HepG2 (cell line): ENCODE data around the gene MOCS2. TPM values are rescaled to one million over a fixed set of nuclear protein-coding genes. Genes with fewer than 3 reads are reported as not detected.

ENCODE experiments used
- ATAC-seq: fragments of 200-7000 bp; cut with Tn5 transposase; 3 replicates; pipeline ENCODE4 v1.9.1; 2020; ENCODE audit warnings: mild to moderate bottlenecking, moderate library complexity
- BruUV-seq: library from RNA; stranded (reverse); fragments of 400-500 nt; replicated peaks from 2 replicates; lab custom pipeline; 2021; lab: Mats Ljungman, UMichigan
- CTCF ChIA-PET: fragments of 300-600 bp; formaldehyde crosslinking; extraction: SDS; loops from one replicate; lab custom pipeline; 2021; ENCODE audit warnings: low total read pairs, inconsistent platforms, low intra/inter-chr PET ratio; lab: Yijun Ruan, JAX
- POLR2A ChIA-PET: fragments of 350-600 bp; sonication (Branson Sonifier 250); formaldehyde crosslinking; loops from one replicate; lab custom pipeline; 2020; ENCODE audit warnings: antibody characterized with exemption, inconsistent platforms; lab: Yijun Ruan, JAX
- DNase-seq: peaks from one replicate; pipeline ENCODE4 v3.0.0-alpha.2; 2015; ENCODE audit warnings: low spot score
- FAIRE-seq: peaks from 3 replicates; lab custom pipeline; 2011; peaks lifted over from hg19 to GRCh38; lab: Jason Lieb, UNC
- H2AFZ ChIP-seq: one replicate; pipeline ENCODE4 v1.6.1; 2011; ENCODE audit warnings: low read length, inconsistent platforms
- H3K27ac ChIP-seq: fragments of 300-600 bp; 3 replicates; pipeline ENCODE4 v1.8.0; 2011; ENCODE audit warnings: mixed run types, mild to moderate bottlenecking, mixed read lengths, low read length, inconsistent platforms; ENCODE audit not compliant: insufficient read depth; ENCODE audit errors: extremely low read length
- H3K27me3 ChIP-seq, 2 experiments: fragments of 200-600 bp in 1 of 2; 2 replicates in 1 of 2; 3 replicates in 1 of 2; pipeline versions ENCODE4 v1.6.0 to v1.8.0; 2011; ENCODE audit warnings: low read length in 2 of 2, mild to moderate bottlenecking in 2 of 2, moderate library complexity in 2 of 2, inconsistent platforms in 1 of 2; ENCODE audit not compliant: insufficient read depth in 2 of 2, control insufficient read depth in 1 of 2
- H3K36me3 ChIP-seq, 2 experiments: fragments of 200-600 bp in 1 of 2; replicated peaks in 1 of 2; 2 replicates in 1 of 2; 3 replicates in 1 of 2; pipeline versions ENCODE4 v1.5.1 to v1.8.0; 2011; ENCODE audit warnings: low read length in 2 of 2, inconsistent platforms in 1 of 2; ENCODE audit not compliant: insufficient read depth in 2 of 2, control insufficient read depth in 1 of 2
- H3K4me1 ChIP-seq: 2 replicates; pipeline ENCODE4 v1.5.1; 2012; ENCODE audit warnings: low read length, inconsistent platforms; ENCODE audit not compliant: insufficient read depth
- H3K4me2 ChIP-seq: 2 replicates; pipeline ENCODE4 v1.6.0; 2011; ENCODE audit warnings: low read depth, low read length, inconsistent platforms
- H3K4me3 ChIP-seq, 3 experiments: fragments of 200-600 bp in 1 of 3; sonication (generic), shearing (Covaris generic) in 1 of 3; replicated peaks in 1 of 3; 2 replicates each; pipeline ENCODE4 v1.5.1; 2011 to 2016; ENCODE audit warnings: low read length in 3 of 3, inconsistent platforms in 2 of 3, low read depth in 2 of 3, mild to moderate bottlenecking in 2 of 3, control low read depth in 1 of 3, mixed read lengths in 1 of 3; ENCODE audit not compliant: insufficient read depth in 1 of 3
- H3K79me2 ChIP-seq: one replicate; pipeline ENCODE4 v1.6.1; 2011; ENCODE audit warnings: low read length, inconsistent platforms; ENCODE audit not compliant: insufficient read depth
- H3K9ac ChIP-seq: 2 replicates; pipeline ENCODE4 v1.6.0; 2011; ENCODE audit warnings: mild to moderate bottlenecking, low read depth, low read length, inconsistent platforms; ENCODE audit not compliant: insufficient read depth
- H3K9me3 ChIP-seq: 2 replicates; pipeline ENCODE4 v1.5.1; 2012; ENCODE audit warnings: mild to moderate bottlenecking, low read length
- H4K20me1 ChIP-seq: 2 replicates; pipeline ENCODE4 v1.6.0; 2011; ENCODE audit warnings: inconsistent platforms, mild to moderate bottlenecking, low read length, moderate library complexity; ENCODE audit not compliant: insufficient read depth
- ADNP ChIP-seq: sonication (generic); formaldehyde crosslinking; IDR thresholded peaks from 2 replicates; pipeline ENCODE4 v1.4.0; 2020; ENCODE audit warnings: missing genetic modification reagents
- DMAP1 ChIP-seq: IDR thresholded peaks from 2 replicates; pipeline ENCODE4 v1.6.1; 2016
- ESRRA ChIP-seq: sonication (generic); formaldehyde crosslinking; IDR thresholded peaks from 2 replicates; pipeline ENCODE4 v1.5.1; 2020; ENCODE audit warnings: mild to moderate bottlenecking, low read depth, missing genetic modification reagents
- HDAC1 ChIP-seq: sonication (generic); formaldehyde crosslinking; IDR thresholded peaks from 2 replicates; pipeline ENCODE4 v1.5.1; 2020; ENCODE audit warnings: mild to moderate bottlenecking, missing genetic modification reagents
- HIC2 ChIP-seq: sonication (generic); formaldehyde crosslinking; IDR thresholded peaks from 2 replicates; pipeline ENCODE4 v1.9.0; 2022; ENCODE audit warnings: low read depth, missing genetic modification reagents
- KLF12 ChIP-seq: sonication (generic); formaldehyde crosslinking; IDR thresholded peaks from 2 replicates; pipeline ENCODE4 v1.4.0; 2020; ENCODE audit warnings: missing genetic modification reagents, borderline replicate concordance
- PLRG1 ChIP-seq: fragments of 450-650 bp; conservative IDR thresholded peaks from 2 replicates; pipeline ENCODE4 v1.6.1; 2016
- ZFP82 ChIP-seq: sonication (generic); formaldehyde crosslinking; IDR thresholded peaks from 2 replicates; pipeline ENCODE4 v1.5.1; 2020; ENCODE audit warnings: mild to moderate bottlenecking, missing genetic modification reagents, borderline replicate concordance
- ZNF121 ChIP-seq: sonication (generic); formaldehyde crosslinking; IDR thresholded peaks from 2 replicates; pipeline ENCODE4 v1.5.0; 2020; ENCODE audit warnings: mild to moderate bottlenecking, missing genetic modification reagents
- ZNF468 ChIP-seq: sonication (generic); formaldehyde crosslinking; IDR thresholded peaks from 2 replicates; pipeline ENCODE4 v1.8.0; 2022; ENCODE audit warnings: mild to moderate bottlenecking, moderate library complexity, missing genetic modification reagents
- ZNF543 ChIP-seq: sonication (generic); formaldehyde crosslinking; IDR thresholded peaks from 2 replicates; pipeline ENCODE4 v1.4.0; 2020; ENCODE audit warnings: mild to moderate bottlenecking, missing genetic modification reagents
- ZNF558 ChIP-seq: sonication (generic); formaldehyde crosslinking; IDR thresholded peaks from 2 replicates; pipeline ENCODE4 v1.9.0; 2022; ENCODE audit warnings: mild to moderate bottlenecking, missing genetic modification reagents, borderline replicate concordance
- ZNF574 ChIP-seq: sonication (generic); formaldehyde crosslinking; IDR thresholded peaks from 2 replicates; pipeline ENCODE4 v1.4.0; 2020; ENCODE audit warnings: missing genetic modification reagents
- ZNF703 ChIP-seq: sonication (generic); formaldehyde crosslinking; IDR thresholded peaks from 2 replicates; pipeline ENCODE4 v1.5.1; 2020; ENCODE audit warnings: missing genetic modification reagents, mild to moderate bottlenecking, moderate library complexity, borderline replicate concordance
- ZNF879 ChIP-seq: sonication (generic); formaldehyde crosslinking; IDR thresholded peaks from 2 replicates; pipeline ENCODE4 v1.8.1; 2023; ENCODE audit warnings: missing genetic modification reagents
- WGBS: methylation state at CpG from one replicate; pipeline ENCODE4 v1.1.6; 2017; ENCODE audit warnings: low lambda C conversion rate; 5-methylcytosine and 5-hydroxymethylcytosine counted together
- in situ Hi-C: cut with HindIII; loops from 2 replicates; pipeline ENCODE4 v1.10.0; 2017; ENCODE audit warnings: low pct_unique_long_range_greater_than_20kb; ENCODE audit not compliant: extremely low pct_ligation_motif_present
- intact Hi-C: fragments of 100-400 bp; cut with micrococcal nuclease; formaldehyde crosslinking; loops from one replicate; pipeline ENCODE4 v1.10.0; 2022; ENCODE audit not compliant: unreplicated experiment
- polyA plus RNA-seq, 8 experiments: library from polyadenylated mRNA; depleted of rRNA in 3 of 8; stranded (reverse) in 7 of 8; unstranded in 1 of 8; fragments of >200 nt; fragmentation: Illumina TruSeq in 4 of 8; extraction: Trizol in 4 of 8; gene quantifications; 2 replicates each; pipeline versions ENCODE4 v1.2.1 to v1.2.3, GENCODE V29; 2011 to 2016; ENCODE audit warnings: low read depth in 4 of 8, missing spikeins in 1 of 8, mixed read lengths in 1 of 8; ENCODE audit not compliant: insufficient read depth in 1 of 8
- total RNA-seq, 5 experiments: library from RNA; depleted of rRNA; stranded (reverse); fragments of >200 nt; fragmentation: Illumina TruSeq; extraction: Trizol; gene quantifications; 2 replicates each; pipeline ENCODE4 v1.2.3, GENCODE V29; 2016; ENCODE audit warnings: low read depth in 1 of 5
- TF ChIP-seq, protein P1 (sequence below): sonication (generic); formaldehyde crosslinking; IDR thresholded peaks from 2 replicates; pipeline ENCODE4 v1.5.0; 2020; ENCODE audit warnings: mild to moderate bottlenecking, missing genetic modification reagents

The MOCS2 gene
- total and polyA plus RNA-seq, 2 of the 13 experiments (the other 11 are each of a cell fraction or from before 2014, with no cell fraction given), result 19.2 to 41.9 TPM

GRCh38 chr5:53110156-53110555 lies 599 bp upstream of the MOCS2 start:
- FAIRE-seq, result no peak
- ChIA-PET CTCF (no interaction called here), POLR2A (interaction anchor here (0.6 to 1.8 kb wide), 7 partner anchors 10 to 367 kb away, joined by 3 to 7 read pairs (median 4); no protein-coding TSS in a partner anchor)
- intact Hi-C loops, result no loop called here
- Histone ChIP-seq H3K27me3 (no peaks in the 10 kb centered on the region; a peak in 1 of 5 replicates), H3K9me3 (no peaks in the 10 kb centered on the region), H3K79me2 (peaks cover 27% of the 10 kb centered on the region), H3K27ac (peak overlapping the region; percentile 86), H3K4me2 (peak overlapping the region; percentile 95), H3K4me1 (peaks cover 57% of the 10 kb centered on the region), H3K36me3 (no peaks in the 10 kb centered on the region), H3K4me3 (peak overlapping the region; percentile 83 to 94 (median 90)), H2AFZ (peak overlapping the region; percentile 95), H4K20me1 (no peaks in the 10 kb centered on the region), H3K9ac (peak overlapping the region; percentile 90)
- TF ChIP-seq ZNF703 (CRISPR knock-in tag) (no peak), HDAC1 (CRISPR knock-in tag) (0 out of 2 replicates have a peak, but pooled peaks have one; percentile 9), ZNF574 (no peak), ZFP82 (CRISPR knock-in tag) (no peak), HIC2 (no peak), ZNF468 (no peak), ESRRA (CRISPR knock-in tag) (no peak), ZNF121 (no peak), KLF12 (no peak), ZNF558 (0 out of 2 replicates have a peak, but pooled peaks have one; percentile 16), ADNP (CRISPR knock-in tag) (no peak), DMAP1 (CRISPR knock-in tag) (0 out of 2 replicates have a peak, but pooled peaks have one; percentile 2), ZNF543 (no peak), PLRG1 (no peak), ZNF879 (CRISPR knock-in tag) (no peak)
- TF ChIP-seq, protein P1, sequence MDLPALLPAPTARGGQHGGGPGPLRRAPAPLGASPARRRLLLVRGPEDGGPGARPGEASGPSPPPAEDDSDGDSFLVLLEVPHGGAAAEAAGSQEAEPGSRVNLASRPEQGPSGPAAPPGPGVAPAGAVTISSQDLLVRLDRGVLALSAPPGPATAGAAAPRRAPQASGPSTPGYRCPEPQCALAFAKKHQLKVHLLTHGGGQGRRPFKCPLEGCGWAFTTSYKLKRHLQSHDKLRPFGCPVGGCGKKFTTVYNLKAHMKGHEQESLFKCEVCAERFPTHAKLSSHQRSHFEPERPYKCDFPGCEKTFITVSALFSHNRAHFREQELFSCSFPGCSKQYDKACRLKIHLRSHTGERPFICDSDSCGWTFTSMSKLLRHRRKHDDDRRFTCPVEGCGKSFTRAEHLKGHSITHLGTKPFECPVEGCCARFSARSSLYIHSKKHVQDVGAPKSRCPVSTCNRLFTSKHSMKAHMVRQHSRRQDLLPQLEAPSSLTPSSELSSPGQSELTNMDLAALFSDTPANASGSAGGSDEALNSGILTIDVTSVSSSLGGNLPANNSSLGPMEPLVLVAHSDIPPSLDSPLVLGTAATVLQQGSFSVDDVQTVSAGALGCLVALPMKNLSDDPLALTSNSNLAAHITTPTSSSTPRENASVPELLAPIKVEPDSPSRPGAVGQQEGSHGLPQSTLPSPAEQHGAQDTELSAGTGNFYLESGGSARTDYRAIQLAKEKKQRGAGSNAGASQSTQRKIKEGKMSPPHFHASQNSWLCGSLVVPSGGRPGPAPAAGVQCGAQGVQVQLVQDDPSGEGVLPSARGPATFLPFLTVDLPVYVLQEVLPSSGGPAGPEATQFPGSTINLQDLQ (CRISPR knock-in tag), result no peak
- in situ Hi-C loops, result no loop called here
- ATAC-seq, result no peak
- no peak for DNase-seq
- WGBS, result 0% methylated on average over 6 of the region's 6 CpGs
- BruUV-seq, result TSS peak; percentile 87
